GM10266 (cell line): ENCODE data around the gene DNM1.

Experiments used
- DNase-seq: peaks from one replicate; pipeline ENCODE4 v3.0.0; 2012; ENCODE audit errors: extremely low spot score
- TF ChIP-seq, protein P1 (sequence below): IDR thresholded peaks from 2 replicates; pipeline ENCODE4 v1.5.1; 2012; ENCODE audit warnings: mild to moderate bottlenecking, low read depth; ENCODE audit not compliant: control insufficient read depth, insufficient read depth; ENCODE audit errors: missing control alignments

Gene DNM1

DNA sequence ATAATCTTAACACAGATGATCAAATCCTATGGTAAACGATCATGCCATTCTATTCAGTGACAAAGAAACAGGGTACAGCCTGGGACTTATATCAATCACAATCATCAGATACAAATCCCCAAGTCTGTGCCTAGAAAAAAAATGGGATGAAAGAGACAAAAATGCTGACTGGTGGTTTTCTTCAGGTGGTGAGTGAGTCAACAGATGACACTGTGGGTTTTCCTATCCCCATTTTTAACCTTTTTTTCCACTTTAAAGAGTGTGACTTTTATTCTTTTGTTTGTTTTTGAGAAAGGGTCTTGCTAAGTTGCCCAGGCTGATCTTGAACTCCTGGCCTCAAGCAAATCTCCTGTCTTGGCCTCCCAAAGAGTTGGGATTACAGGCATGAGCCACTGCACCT is 15.0 kb upstream of the DNM1 start:
- TF ChIP-seq, protein P1, sequence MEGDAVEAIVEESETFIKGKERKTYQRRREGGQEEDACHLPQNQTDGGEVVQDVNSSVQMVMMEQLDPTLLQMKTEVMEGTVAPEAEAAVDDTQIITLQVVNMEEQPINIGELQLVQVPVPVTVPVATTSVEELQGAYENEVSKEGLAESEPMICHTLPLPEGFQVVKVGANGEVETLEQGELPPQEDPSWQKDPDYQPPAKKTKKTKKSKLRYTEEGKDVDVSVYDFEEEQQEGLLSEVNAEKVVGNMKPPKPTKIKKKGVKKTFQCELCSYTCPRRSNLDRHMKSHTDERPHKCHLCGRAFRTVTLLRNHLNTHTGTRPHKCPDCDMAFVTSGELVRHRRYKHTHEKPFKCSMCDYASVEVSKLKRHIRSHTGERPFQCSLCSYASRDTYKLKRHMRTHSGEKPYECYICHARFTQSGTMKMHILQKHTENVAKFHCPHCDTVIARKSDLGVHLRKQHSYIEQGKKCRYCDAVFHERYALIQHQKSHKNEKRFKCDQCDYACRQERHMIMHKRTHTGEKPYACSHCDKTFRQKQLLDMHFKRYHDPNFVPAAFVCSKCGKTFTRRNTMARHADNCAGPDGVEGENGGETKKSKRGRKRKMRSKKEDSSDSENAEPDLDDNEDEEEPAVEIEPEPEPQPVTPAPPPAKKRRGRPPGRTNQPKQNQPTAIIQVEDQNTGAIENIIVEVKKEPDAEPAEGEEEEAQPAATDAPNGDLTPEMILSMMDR: no peak
- no peak for DNase-seq

DNA sequence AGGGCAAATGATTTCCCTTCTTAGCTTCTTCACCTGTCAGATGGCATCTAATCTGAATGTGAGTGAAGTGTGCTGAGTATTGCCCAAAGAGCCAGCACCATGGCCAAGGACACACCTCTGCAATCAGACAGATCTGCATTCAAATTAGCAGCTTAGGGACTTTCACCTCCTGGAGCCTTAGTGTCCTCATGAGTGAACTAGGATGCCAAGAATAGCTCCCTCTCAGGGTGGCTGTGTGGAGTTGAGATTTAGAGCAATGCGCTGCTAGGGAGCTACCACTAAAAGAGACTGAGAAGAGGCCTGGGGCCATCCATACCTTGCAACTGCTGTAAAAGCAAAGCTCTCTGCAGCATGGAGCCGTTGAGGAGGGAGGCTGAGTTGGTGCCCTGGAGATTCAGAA is 13.2 kb upstream of the DNM1 start:
- TF ChIP-seq, protein P1: no peak
- DNase-seq: peak; percentile 47

DNA sequence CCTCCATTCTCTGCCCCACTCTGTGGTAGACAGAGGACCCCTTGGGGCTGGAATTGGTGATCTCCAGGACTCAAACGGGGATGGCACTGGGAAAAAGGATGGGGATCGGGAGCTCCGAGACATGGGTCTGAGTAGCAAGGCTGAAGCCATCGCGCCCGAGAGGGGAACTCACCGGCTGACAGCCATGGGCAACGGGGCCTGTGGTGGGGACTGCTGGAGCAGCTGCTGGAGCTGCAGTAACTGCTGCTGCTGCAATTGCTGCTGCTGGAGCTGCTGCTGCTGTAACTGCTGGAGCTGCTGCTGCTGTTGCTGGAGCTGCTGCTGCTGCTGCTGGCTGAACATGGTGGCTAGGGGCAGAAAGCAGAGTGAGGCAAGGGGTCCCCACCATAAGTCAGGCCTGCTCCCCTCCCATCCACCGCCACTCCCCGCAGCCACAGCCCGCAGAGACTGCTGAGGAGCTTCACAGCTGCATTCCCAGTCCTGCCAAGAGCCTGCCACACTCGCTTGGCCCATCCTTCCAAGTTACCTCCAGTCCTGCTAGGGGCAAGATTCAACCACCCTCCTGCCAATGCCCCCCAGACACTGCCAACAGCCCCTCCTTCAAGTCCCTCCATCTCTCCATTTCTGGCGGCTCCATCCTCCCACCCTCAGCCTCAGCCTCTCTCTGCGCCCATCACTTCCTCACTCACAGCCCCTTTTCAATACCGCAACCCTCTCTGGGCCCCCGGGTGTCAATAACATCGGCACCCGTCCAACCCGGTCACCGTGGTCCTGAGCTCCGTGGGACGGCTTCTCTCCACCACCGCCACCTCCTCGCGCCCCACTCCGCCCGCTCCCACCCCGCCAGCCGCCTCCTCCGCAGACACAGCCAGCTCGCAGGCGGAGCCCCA is 12.4 kb upstream of the DNM1 start:
- DNase-seq: peak; percentile 55
- TF ChIP-seq, protein P1: no peak

DNA sequence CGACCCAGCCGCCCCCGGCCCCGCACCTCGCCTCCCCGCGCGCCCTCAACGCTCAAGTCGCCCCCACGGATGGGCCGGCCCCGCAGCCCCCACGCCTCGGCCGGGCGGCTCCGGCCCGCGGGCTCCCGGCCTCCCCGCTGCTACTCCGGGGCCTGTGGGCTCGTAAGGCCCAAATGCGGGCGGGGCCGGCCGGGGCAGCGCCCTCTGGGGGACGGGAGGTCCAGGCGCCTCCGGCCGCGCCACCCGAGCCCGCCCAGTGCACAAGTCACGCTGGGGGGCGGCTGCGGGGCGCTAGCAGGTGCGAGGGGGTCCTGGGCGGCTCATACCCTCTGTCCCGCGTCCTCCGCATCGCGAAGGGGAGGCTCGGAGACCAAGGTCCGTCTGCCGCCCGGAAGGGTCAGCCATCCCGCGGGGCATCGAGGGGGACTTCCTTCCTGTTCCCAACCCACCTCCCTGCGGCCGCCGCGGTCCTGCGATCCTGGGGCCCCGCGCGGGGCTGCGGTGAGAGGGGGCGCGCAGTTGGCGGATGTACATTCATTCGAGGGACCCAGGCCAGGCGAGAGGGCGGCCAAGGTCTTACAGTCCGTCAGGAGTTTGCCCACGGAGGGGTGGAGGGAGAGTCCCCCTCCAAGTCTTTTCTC is 11.7 kb upstream of the DNM1 start, which contains the start of gene CIZ1:
TSS of gene CIZ1 (minus strand) at position 167 of the 641 bp plus-strand sequence. CDS start 715 bp downstream, outside the sequence.
- TF ChIP-seq, protein P1: peak; percentile 86
- peak; percentile 96 for DNase-seq

DNA sequence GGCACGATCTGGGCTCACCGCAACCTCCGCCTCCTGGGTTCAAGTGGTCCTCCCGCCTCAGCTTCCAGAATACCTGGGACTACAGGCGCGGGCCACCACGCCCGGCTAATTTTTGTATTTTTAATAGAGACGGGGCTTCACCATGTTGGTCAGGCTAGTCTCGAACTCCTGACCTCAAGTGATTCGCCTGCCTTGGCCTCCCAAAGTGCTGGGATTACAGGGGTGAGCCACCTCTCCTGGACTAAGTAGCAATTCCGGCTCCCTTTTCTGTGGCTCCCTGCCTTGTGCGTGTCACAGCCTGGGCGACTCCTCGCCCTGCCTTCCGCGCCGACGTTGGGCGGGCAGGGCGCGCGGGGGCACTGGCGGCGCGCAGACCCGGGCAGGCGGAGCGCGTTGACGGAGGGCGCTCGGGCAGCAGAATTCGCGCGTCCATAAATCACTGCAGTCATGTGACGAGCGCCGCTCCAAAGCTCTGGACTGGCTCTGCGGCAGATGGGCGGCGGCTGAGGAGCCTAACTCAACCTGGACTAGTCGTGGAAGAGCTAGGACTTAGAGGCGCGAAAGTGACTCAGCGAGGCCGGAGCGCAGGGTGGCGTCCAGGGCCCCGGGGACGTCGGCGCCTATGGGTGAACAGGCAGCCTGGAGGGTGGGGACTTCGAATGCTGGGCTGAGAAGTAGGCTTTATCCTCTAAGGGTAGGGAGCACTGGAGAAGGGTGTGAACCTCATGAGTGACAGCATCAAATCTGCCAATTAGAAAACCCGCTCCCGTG is 10.4 kb upstream of the DNM1 start:
- peak; percentile 73 for DNase-seq
- TF ChIP-seq, protein P1: peak; percentile 58

DNA sequence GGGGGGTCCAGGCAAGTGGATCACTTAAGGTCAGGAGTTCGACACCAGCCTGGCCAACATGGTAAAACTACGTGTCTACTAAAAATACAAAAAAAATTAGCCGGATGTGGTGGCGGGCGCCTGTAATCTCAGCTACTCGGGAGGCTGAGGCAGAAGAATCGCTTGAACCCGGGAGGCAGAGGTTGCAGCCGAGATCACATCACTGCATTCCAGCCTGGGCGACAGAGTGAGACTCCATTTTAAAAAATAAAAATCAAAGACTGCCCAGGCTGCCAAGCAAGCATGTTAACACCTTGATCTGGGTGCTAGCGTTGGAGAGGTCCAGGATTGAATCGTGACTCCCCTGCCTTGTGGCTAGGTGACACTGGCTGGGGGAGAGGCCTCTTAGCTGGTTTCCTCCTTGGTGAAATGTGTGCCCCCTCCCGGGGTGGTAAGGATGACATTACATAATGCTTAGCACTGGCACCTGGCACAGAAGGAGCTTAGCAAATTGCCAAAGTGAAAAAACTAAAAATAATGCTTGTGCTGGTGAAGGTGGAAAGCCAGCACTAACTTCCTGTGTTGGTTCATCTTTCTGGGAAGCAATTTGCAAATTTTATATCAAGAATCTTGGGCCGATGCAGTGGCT is 9.6 kb upstream of the DNM1 start:
- no peak for DNase-seq
- TF ChIP-seq, protein P1: no peak
